H1 (cell line): ENCODE results near the gene BEX3. TPM values are rescaled to one million over a fixed set of nuclear protein-coding genes. Genes with fewer than 3 reads are reported as not detected.

Experiments used
- BACH1 ChIP-seq: IDR thresholded peaks from 2 replicates; pipeline ENCODE4 v1.6.1; 2012; ENCODE audit warnings: low read length, improper control_type of control experiment
- CBX5 ChIP-seq: fragments of 300-800, 300-1000 bp; sonication (generic); IDR thresholded peaks from 2 replicates; pipeline ENCODE4 v1.7.1; 2016; ENCODE audit warnings: antibody characterized with exemption, low read length, low read depth
- EGR1 ChIP-seq: IDR thresholded peaks from 2 replicates; pipeline ENCODE4 v1.6.1; 2011; ENCODE audit warnings: low read depth, low read length, borderline replicate concordance
- POLR2A ChIP-seq, 2 experiments: IDR thresholded peaks; 1 replicate in 1 of 2; 2 replicates in 1 of 2; pipeline ENCODE4 v1.6.1; 2011; ENCODE audit warnings: low read depth in 2 of 2, low read length in 2 of 2, mild to moderate bottlenecking in 2 of 2; ENCODE audit errors: control extremely low read depth in 1 of 2
- POLR2AphosphoS5 ChIP-seq: IDR thresholded peaks from 2 replicates; pipeline ENCODE4 v1.6.1; 2011; ENCODE audit warnings: low read depth, low read length
- polyA plus RNA-seq, 7 experiments: library from polyadenylated mRNA; depleted of rRNA in 3 of 7; stranded (reverse) in 5 of 7; unstranded in 2 of 7; fragments of >200 nt in 5 of 7; fragments of 200-250 nt in 2 of 7; gene quantifications; 1 replicate in 5 of 7; 2 replicates in 1 of 7; 4 replicates in 1 of 7; pipeline versions ENCODE4 v1.2.1 to v1.2.3, GENCODE V29; 2011 to 2013; ENCODE audit warnings: missing spikeins in 2 of 7, mixed read lengths in 2 of 7
- total RNA-seq: library from RNA; stranded (reverse); fragmentation: NEBNext Ultra II Directional; extraction: Animal tissue kit (Norgen Biotek cat#: 25700); gene quantifications from 2 replicates; pipeline ENCODE4 v1.2.1, GENCODE V29; 2021
- TF ChIP-seq, protein P1 (sequence below): fragments of 300-600 bp; sonication (generic); IDR thresholded peaks from 2 replicates; pipeline ENCODE4 v1.7.1; 2012; ENCODE audit warnings: low read length, moderate library complexity, mild to moderate bottlenecking, inconsistent platforms; ENCODE audit not compliant: insufficient replicate concordance
- TF ChIP-seq, protein P2 (sequence below): IDR thresholded peaks from 2 replicates; pipeline ENCODE4 v1.6.1; 2012; ENCODE audit warnings: inconsistent platforms

BEX3 gene
- total and polyA plus RNA-seq, 2 of the 8 experiments (the other 6 are each of a cell fraction or from before 2014, with no cell fraction given) = 330 to 366 TPM

DNA sequence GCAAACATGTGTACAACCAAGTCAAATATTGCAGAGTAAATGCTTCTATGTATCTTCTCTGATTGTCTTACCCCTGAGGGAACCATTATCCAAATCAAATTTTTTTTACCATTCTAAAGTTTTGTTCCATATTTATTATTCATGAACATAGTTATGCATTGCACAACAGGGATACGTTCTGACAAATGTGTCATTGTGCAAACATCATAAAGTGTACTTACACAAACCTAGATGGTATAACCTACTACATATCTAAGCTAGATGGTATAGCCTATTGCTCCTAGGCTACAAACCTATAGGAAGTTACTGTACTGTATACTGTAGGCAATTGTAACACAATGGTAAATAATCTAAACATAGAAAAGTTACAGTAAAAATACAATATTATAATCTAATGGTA is 23.4 kb downstream of the BEX3 start (continued):
- TF ChIP-seq, protein P1, sequence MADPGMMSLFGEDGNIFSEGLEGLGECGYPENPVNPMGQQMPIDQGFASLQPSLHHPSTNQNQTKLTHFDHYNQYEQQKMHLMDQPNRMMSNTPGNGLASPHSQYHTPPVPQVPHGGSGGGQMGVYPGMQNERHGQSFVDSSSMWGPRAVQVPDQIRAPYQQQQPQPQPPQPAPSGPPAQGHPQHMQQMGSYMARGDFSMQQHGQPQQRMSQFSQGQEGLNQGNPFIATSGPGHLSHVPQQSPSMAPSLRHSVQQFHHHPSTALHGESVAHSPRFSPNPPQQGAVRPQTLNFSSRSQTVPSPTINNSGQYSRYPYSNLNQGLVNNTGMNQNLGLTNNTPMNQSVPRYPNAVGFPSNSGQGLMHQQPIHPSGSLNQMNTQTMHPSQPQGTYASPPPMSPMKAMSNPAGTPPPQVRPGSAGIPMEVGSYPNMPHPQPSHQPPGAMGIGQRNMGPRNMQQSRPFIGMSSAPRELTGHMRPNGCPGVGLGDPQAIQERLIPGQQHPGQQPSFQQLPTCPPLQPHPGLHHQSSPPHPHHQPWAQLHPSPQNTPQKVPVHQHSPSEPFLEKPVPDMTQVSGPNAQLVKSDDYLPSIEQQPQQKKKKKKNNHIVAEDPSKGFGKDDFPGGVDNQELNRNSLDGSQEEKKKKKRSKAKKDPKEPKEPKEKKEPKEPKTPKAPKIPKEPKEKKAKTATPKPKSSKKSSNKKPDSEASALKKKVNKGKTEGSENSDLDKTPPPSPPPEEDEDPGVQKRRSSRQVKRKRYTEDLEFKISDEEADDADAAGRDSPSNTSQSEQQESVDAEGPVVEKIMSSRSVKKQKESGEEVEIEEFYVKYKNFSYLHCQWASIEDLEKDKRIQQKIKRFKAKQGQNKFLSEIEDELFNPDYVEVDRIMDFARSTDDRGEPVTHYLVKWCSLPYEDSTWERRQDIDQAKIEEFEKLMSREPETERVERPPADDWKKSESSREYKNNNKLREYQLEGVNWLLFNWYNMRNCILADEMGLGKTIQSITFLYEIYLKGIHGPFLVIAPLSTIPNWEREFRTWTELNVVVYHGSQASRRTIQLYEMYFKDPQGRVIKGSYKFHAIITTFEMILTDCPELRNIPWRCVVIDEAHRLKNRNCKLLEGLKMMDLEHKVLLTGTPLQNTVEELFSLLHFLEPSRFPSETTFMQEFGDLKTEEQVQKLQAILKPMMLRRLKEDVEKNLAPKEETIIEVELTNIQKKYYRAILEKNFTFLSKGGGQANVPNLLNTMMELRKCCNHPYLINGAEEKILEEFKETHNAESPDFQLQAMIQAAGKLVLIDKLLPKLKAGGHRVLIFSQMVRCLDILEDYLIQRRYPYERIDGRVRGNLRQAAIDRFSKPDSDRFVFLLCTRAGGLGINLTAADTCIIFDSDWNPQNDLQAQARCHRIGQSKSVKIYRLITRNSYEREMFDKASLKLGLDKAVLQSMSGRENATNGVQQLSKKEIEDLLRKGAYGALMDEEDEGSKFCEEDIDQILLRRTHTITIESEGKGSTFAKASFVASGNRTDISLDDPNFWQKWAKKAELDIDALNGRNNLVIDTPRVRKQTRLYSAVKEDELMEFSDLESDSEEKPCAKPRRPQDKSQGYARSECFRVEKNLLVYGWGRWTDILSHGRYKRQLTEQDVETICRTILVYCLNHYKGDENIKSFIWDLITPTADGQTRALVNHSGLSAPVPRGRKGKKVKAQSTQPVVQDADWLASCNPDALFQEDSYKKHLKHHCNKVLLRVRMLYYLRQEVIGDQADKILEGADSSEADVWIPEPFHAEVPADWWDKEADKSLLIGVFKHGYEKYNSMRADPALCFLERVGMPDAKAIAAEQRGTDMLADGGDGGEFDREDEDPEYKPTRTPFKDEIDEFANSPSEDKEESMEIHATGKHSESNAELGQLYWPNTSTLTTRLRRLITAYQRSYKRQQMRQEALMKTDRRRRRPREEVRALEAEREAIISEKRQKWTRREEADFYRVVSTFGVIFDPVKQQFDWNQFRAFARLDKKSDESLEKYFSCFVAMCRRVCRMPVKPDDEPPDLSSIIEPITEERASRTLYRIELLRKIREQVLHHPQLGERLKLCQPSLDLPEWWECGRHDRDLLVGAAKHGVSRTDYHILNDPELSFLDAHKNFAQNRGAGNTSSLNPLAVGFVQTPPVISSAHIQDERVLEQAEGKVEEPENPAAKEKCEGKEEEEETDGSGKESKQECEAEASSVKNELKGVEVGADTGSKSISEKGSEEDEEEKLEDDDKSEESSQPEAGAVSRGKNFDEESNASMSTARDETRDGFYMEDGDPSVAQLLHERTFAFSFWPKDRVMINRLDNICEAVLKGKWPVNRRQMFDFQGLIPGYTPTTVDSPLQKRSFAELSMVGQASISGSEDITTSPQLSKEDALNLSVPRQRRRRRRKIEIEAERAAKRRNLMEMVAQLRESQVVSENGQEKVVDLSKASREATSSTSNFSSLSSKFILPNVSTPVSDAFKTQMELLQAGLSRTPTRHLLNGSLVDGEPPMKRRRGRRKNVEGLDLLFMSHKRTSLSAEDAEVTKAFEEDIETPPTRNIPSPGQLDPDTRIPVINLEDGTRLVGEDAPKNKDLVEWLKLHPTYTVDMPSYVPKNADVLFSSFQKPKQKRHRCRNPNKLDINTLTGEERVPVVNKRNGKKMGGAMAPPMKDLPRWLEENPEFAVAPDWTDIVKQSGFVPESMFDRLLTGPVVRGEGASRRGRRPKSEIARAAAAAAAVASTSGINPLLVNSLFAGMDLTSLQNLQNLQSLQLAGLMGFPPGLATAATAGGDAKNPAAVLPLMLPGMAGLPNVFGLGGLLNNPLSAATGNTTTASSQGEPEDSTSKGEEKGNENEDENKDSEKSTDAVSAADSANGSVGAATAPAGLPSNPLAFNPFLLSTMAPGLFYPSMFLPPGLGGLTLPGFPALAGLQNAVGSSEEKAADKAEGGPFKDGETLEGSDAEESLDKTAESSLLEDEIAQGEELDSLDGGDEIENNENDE = no peak
- TF ChIP-seq CBX5 (no peak), POLR2A (IDR thresholded peaks at IDR 0.05; ENCODE audit: control extremely low read depth in 1 of 2, low read depth in 2 of 2, low read length in 2 of 2) (no peak), POLR2AphosphoS5 (no peak), BACH1 (no peak), EGR1 (no peak)
- TF ChIP-seq, protein P2, sequence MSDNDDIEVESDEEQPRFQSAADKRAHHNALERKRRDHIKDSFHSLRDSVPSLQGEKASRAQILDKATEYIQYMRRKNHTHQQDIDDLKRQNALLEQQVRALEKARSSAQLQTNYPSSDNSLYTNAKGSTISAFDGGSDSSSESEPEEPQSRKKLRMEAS = no peak
- TF ChIP-seq, all 59 proteins: peak for 0
